Ishikawa (cell line): ENCODE data around the gene TMEM120A.

Source experiments
- CEBPB ChIP-seq: IDR thresholded peaks from 2 replicates; pipeline ENCODE4 v1.6.1; 2012
- CREB1 ChIP-seq: IDR thresholded peaks from 2 replicates; pipeline ENCODE4 v1.6.1; 2012; ENCODE audit warnings: low read depth
- EGR1 ChIP-seq: IDR thresholded peaks from 2 replicates; pipeline ENCODE4 v1.6.1; 2012
- EP300 ChIP-seq: IDR thresholded peaks from 2 replicates; pipeline ENCODE4 v1.6.1; 2012; ENCODE audit warnings: borderline replicate concordance
- RAD21 ChIP-seq: IDR thresholded peaks from 2 replicates; pipeline ENCODE4 v1.6.1; 2012; ENCODE audit warnings: low read depth
- REST ChIP-seq: IDR thresholded peaks from 2 replicates; pipeline ENCODE4 v1.6.1; 2012; ENCODE audit warnings: low read depth, mild to moderate bottlenecking
- TAF1 ChIP-seq: IDR thresholded peaks from 2 replicates; pipeline ENCODE4 v1.6.1; 2012; ENCODE audit warnings: low read depth, mild to moderate bottlenecking
- TF ChIP-seq, protein P1 (sequence below): IDR thresholded peaks from 2 replicates; pipeline ENCODE4 v1.6.1; 2012

DNA sequence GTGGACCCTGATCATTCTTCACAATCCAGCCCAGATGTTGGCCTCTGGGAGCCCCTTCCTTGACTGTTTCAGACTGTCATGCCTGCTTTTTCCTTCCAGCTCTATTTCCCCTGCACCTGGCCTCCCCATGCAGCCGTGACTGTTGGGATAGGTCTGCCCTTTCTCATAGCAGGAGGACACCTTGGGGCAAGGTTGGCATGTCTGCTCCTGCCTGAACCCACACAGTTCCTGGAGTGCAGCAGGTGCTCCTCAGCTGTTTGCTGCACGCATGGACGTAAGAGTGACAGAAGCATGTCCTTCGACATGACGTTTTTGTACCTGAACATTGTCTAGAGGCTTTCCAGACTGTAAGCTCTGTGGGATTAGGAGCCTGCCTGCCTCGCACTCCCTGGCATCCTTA, 55.5 kb downstream of the TMEM120A start:
- TF ChIP-seq EGR1 (no peak), RAD21 (no peak), REST (no peak), CREB1 (no peak), TAF1 (no peak), EP300 (no peak), CEBPB (no peak)
- TF ChIP-seq, protein P1, sequence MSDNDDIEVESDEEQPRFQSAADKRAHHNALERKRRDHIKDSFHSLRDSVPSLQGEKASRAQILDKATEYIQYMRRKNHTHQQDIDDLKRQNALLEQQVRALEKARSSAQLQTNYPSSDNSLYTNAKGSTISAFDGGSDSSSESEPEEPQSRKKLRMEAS: no peak
